OCI-LY7 (cell line): ENCODE results near the gene RPL32. TPM values are rescaled to one million over a fixed set of nuclear protein-coding genes. Genes with fewer than 3 reads are reported as not detected.
"Not testable (repeated sequence)": the region's sequence is repeated elsewhere in the genome, so short reads cannot be mapped to it uniquely, and the experiment has no call there.

Source experiments
- BruUV-seq: library from RNA; stranded (reverse); fragments of 400-500 nt; replicated peaks from 2 replicates; lab custom pipeline; 2021; lab: Mats Ljungman, UMichigan
- CTCF ChIA-PET: fragments of 300-600 bp; sonication (Branson Sonifier 250); formaldehyde crosslinking; loops from one replicate; lab custom pipeline; 2022; ENCODE audit warnings: antibody characterized with exemption; ENCODE audit not compliant: unreplicated experiment; lab: Charles Lee
- POLR2A ChIA-PET: fragments of 300-600 bp; sonication (Branson Sonifier 250); formaldehyde crosslinking; loops from one replicate; lab custom pipeline; 2022; ENCODE audit warnings: antibody characterized with exemption; lab: Charles Lee
- DNase-seq: peaks from one replicate; pipeline ENCODE4 v3.0.0-alpha.2; 2015; ENCODE audit warnings: low spot score
- H2AFZ ChIP-seq: fragments of 200-600 bp; sonication (generic), shearing (Covaris generic); 2 replicates; pipeline ENCODE4 v1.6.1; 2014; ENCODE audit warnings: mild to moderate bottlenecking, antibody characterized with exemption, low read length, moderate library complexity
- H3K27ac ChIP-seq: fragments of 200-600 bp; sonication (generic); 2 replicates; pipeline ENCODE4 v1.5.1; 2014; ENCODE audit warnings: mixed run types, low read depth, mild to moderate bottlenecking, moderate library complexity, low read length, inconsistent platforms; ENCODE audit not compliant: poor library complexity, severe bottlenecking
- H3K36me3 ChIP-seq: fragments of 200-600 bp; sonication (generic); 2 replicates; pipeline ENCODE4 v1.6.1; 2014; ENCODE audit warnings: mild to moderate bottlenecking, antibody characterized with exemption, low read length, moderate library complexity, mixed read lengths; ENCODE audit not compliant: insufficient read depth
- H3K4me1 ChIP-seq: fragments of 200-600 bp; sonication (generic); 2 replicates; pipeline ENCODE4 v1.5.1; 2014; ENCODE audit warnings: mild to moderate bottlenecking, low read length; ENCODE audit not compliant: insufficient read depth, poor library complexity, severe bottlenecking
- H3K4me2 ChIP-seq: fragments of 200-600 bp; sonication (generic); 2 replicates; pipeline ENCODE4 v1.6.1; 2014; ENCODE audit warnings: mild to moderate bottlenecking, low read length
- H3K4me3 ChIP-seq: fragments of 200-600 bp; sonication (generic); 2 replicates; pipeline ENCODE4 v1.5.1; 2014; ENCODE audit warnings: mild to moderate bottlenecking, low read depth, low read length; ENCODE audit not compliant: poor library complexity, severe bottlenecking
- H3K79me2 ChIP-seq: fragments of 200-600 bp; sonication (generic); 2 replicates; pipeline ENCODE4 v1.6.1; 2016; ENCODE audit warnings: low read depth, mild to moderate bottlenecking, low read length, moderate library complexity, mixed read lengths; ENCODE audit not compliant: insufficient read depth
- H3K9me2 ChIP-seq: fragments of 200-600 bp; sonication (generic); 2 replicates; pipeline ENCODE4 v1.6.1; 2016; ENCODE audit warnings: mild to moderate bottlenecking, low read length, mixed read lengths; ENCODE audit not compliant: insufficient read depth
- H3K9me3 ChIP-seq: fragments of 200-600 bp; sonication (generic); 2 replicates; pipeline ENCODE4 v1.6.1; 2014; ENCODE audit warnings: mild to moderate bottlenecking, mixed run types, low read length, mixed read lengths
- H4K20me1 ChIP-seq: fragments of 200-600 bp; sonication (generic); 2 replicates; pipeline ENCODE4 v1.6.1; 2014; ENCODE audit warnings: mild to moderate bottlenecking, antibody characterized with exemption, low read length, moderate library complexity, mixed read lengths; ENCODE audit not compliant: insufficient read depth
- CTCF ChIP-seq: fragments of 200-600 bp; sonication (generic); conservative IDR thresholded peaks from 2 replicates; pipeline ENCODE4 v1.5.1; 2014; ENCODE audit warnings: mild to moderate bottlenecking, antibody characterized with exemption, low read length, moderate library complexity, mixed read lengths
- EZH2phosphoT487 ChIP-seq: fragments of 200-600 bp; sonication (generic); IDR thresholded peaks from 2 replicates; pipeline ENCODE4 v1.6.1; 2018; ENCODE audit warnings: low read depth, borderline replicate concordance, mild to moderate bottlenecking, mixed run types, antibody characterized with exemption, low read length, moderate library complexity, mixed read lengths
- intact Hi-C: fragments of 100-400 bp; cut with micrococcal nuclease; formaldehyde crosslinking; loops from one replicate; pipeline ENCODE4 v1.10.0; 2022; ENCODE audit not compliant: unreplicated experiment
- small RNA-seq: library from RNA; depleted of rRNA; stranded (forward); fragments of <200 nt; gene quantifications from one replicate; pipeline ENCODE3, GENCODE V24; 2014
- total RNA-seq, 2 experiments: library from RNA; depleted of rRNA in 1 of 2; stranded (reverse); fragments of >200 nt in 1 of 2; shearing (Covaris generic) in 1 of 2; gene quantifications; 2 replicates each; pipeline ENCODE4 v1.2.3, GENCODE V29; 2014 to 2022

The RPL32 gene
- total RNA-seq, 2 experiments from 2014 or later, result 2,099 to 3,717 TPM

DNA sequence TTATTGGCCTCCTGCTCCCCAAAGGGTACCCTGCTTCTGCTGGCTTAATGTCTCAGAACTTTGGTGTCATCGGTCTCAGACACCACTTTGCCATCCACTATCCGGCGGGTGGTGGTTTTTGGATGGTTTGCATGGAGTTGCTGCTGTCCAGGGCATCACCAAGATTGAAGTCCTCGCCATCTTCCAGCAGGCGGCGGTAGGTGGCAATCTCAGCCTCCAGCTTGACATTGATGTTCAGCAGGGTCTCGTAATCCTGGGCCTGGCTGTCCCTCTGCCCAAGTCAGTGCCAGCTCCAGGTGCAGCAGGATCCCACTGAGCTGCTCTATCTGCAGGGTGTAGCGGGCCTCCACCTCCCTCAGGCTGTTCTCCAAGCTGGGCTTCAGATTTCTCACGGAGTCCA lies 54.0 kb downstream of the RPL32 start:
- not testable (repeated sequence) for H3K9me3 ChIP-seq, H3K9me2 ChIP-seq, H3K36me3 ChIP-seq, BruUV-seq, H3K4me2 ChIP-seq, H3K79me2 ChIP-seq, H4K20me1 ChIP-seq, H3K4me3 ChIP-seq, H3K27ac ChIP-seq, H2AFZ ChIP-seq
- peak; percentile 65 for DNase-seq
- CTCF ChIA-PET, result interaction anchor here (0.6 to 1.6 kb wide), 4 partner anchors 9 to 98 kb away, joined by 4 to 8 read pairs (median 4); partner anchors contain the start of genes CAND2, RPL32 and TMEM40
- POLR2A ChIA-PET, result interaction anchor here (0.5 to 1.8 kb wide), 4 partner anchors 9 to 82 kb away, joined by 3 to 4 read pairs (median 4); no protein-coding TSS in a partner anchor
- peaks cover 14% of the 10 kb centered on the region for H3K4me1 ChIP-seq
- peak; percentile 71 for TF ChIP-seq CTCF
- intact Hi-C loops, result loop anchor here (5.0 to 10.0 kb wide), 2 partner anchors 83 to 105 kb away; no protein-coding TSS in a partner anchor

GRCh38 chr3:12785096-12785495 lies 56.3 kb downstream of the RPL32 start:
- DNase-seq, result no peak
- ChIA-PET CTCF (no interaction called here), POLR2A (no interaction called here)
- H2AFZ ChIP-seq, result 0 out of 2 replicates have a peak overlapping the region, but pooled peaks have one; percentile 1
- no TSS peak for BruUV-seq
- TF ChIP-seq EZH2phosphoT487, result no peak
- TF ChIP-seq CTCF, result no peak
- no peaks in the 10 kb centered on the region for H3K36me3 ChIP-seq
- H3K9me2 ChIP-seq, result no peaks in the 10 kb centered on the region
- intact Hi-C loops, result loop anchor here (5.0 to 10.0 kb wide), 2 partner anchors 80 to 107 kb away; no protein-coding TSS in a partner anchor
- no peak overlapping the region for H3K4me3 ChIP-seq
- H3K79me2 ChIP-seq, result no peaks in the 10 kb centered on the region
- no peak overlapping the region for H3K27ac ChIP-seq
- H3K4me2 ChIP-seq, result no peak overlapping the region
- no peaks in the 10 kb centered on the region for H4K20me1 ChIP-seq
- H3K9me3 ChIP-seq, result no peaks in the 10 kb centered on the region
- H3K4me1 ChIP-seq, result peaks cover 4% of the 10 kb centered on the region

Small RNAs within 50 kb of the gene (small RNA-seq; reads per million reads assigned to genes)
- not detected for gene AC034198.1

Other genes starting within 250 kb of the RPL32 start
- 88.0 and 91.0 TPM in 2 replicates for gene RAF1, start 177.4 kb downstream of the RPL32 start, total RNA-seq (2014; rRNA removed; shearing (Covaris generic))
- 90.4 and 90.8 TPM in 2 replicates for gene RAF1, start 177.4 kb downstream of the RPL32 start, total RNA-seq (2022)
- not detected in 2 replicates for gene TMEM40, start 82.3 kb downstream of the RPL32 start, total RNA-seq (2014; rRNA removed; shearing (Covaris generic))
- not detected in 2 replicates for gene TMEM40, start 82.3 kb downstream of the RPL32 start, total RNA-seq (2022)
- gene CAND2, start 44.9 kb downstream of the RPL32 start, total RNA-seq (2014; rRNA removed; shearing (Covaris generic)), result 8.9 and 11.0 TPM in 2 replicates
- 4.0 and 4.1 TPM in 2 replicates for gene CAND2, start 44.9 kb downstream of the RPL32 start, total RNA-seq (2022)
- 24.3 and 25.2 TPM in 2 replicates for gene IQSEC1, start 231.9 kb upstream of the RPL32 start, total RNA-seq (2014; rRNA removed; shearing (Covaris generic))
- gene IQSEC1, start 231.9 kb upstream of the RPL32 start, total RNA-seq (2022), result 56.3 and 70.1 TPM in 2 replicates